Erythroblast (primary cell): ENCODE measurements around the gene NRXN3.

Experiments
- GATA1 ChIP-seq: IDR thresholded peaks from 2 replicates; pipeline ENCODE4 v1.6.1; 2011; ENCODE audit warnings: low read depth, mild to moderate bottlenecking, control low read depth, low read length, moderate library complexity
- POLR2A ChIP-seq: IDR thresholded peaks from 2 replicates; pipeline ENCODE4 v1.6.1; 2011; ENCODE audit warnings: mild to moderate bottlenecking, low read length

- no peak for TF ChIP-seq POLR2A
- no peak for TF ChIP-seq GATA1
Measured at GRCh38 chr14:79480212-79480611, 1310.0 kb downstream of the NRXN3 start.
